NCI-H774 (cell line): ENCODE data around the gene UXS1.

Source experiments
- DNase-seq: peaks from one replicate; lab custom pipeline; 2025; lab: John Stamatoyannopoulos, UW

Gene UXS1

DNA sequence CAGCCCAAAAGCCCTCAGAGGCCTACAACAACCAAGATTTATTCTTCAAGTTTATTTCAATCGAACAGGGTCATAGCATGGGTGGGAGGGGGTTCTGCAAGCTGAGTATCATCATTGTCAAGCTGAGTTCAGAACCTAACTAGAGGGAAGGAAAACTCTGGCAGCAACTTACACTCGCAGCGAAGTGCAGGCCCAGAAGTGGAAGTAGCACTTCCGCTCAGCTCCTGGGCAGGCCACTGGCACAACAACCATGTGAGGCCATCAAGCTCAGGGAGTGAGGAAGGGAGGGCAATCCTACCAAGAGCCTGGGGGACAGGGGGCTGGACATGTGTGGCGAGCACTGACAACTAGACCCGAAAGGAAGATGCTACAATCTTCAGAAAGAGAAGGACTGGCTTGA lies 4.8 kb downstream of the UXS1 start:
- no peak for DNase-seq

DNA sequence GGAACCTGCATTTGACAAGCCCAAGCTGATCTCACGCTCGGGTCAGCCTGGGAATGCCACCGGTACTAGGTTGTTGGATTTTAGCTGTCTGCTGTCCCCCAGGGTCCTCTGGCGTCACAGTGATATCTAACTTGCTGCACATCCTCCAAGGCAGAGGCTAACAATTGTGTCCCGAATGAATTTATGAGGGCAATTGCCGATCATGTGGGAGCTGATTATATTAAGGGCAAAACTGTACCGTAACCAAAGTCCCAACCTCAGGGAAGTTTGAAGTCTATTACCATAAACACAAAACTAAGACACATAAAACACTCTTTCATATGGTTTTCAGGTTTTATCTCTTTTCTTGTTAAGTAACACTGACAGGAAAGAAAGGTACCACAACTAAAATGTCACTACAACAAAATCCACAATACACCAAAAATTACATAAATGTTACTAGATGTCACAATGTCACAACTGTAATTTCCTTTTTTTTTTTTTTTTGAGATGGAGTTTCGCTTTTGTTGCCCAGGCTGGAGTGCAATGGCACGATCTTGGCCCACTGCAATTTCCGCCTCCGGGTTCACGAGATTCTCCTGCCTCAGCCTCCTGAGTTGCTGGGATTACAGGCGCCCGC lies 6.7 kb downstream of the UXS1 start:
- no peak for DNase-seq

DNA sequence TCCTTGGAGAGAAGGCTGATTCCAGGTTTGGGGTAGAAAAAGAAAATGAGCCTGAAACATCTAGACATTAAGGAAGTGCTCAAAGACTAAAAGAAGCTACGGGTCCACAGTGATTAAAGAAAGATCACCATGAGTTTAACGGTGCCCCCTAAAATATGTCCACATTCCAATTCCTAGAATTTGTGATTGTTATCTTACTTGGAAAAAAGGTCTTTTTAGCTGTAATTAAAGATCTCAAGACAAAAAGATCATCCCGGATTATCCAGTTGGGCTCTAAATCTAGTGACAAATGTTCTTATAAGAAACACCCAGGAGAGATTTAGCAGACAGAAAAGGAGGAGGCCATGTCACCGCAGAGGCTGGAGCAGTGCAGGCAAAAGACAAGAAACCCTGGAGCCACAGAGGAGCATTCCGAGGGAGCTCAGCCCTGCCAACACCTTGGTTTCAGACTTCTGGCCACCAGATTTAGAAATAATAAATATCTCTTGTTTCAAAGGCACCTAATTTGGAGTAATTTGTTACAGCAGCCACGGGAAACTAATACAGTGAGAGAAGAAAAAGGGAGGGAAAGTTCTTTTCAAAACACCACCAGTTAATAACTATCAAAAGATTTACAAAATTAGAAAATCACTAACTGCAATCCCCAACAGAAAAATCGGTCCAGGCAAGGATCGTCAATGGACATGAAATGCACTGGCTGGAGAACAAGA lies 8.5 kb downstream of the UXS1 start:
- no peak for DNase-seq

DNA sequence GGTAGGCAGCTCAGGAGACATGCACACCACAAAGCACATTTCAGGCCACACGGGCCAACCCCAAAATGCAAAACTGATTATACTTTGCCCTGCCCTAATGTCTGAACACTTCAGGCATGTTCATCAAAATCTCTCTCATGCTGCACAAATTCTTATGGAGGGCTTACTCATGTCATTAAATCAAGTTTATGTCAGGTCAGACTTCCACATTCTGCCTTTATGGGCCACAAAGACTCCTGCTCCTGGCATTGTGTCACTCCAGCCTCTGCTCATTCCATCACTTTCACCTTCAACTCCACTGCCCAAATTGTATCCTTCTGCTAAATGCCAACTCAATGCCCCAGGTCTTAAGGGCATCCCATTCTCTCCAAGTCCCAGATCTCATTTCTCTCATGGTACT lies 9.2 kb downstream of the UXS1 start:
- DNase-seq = no peak

DNA sequence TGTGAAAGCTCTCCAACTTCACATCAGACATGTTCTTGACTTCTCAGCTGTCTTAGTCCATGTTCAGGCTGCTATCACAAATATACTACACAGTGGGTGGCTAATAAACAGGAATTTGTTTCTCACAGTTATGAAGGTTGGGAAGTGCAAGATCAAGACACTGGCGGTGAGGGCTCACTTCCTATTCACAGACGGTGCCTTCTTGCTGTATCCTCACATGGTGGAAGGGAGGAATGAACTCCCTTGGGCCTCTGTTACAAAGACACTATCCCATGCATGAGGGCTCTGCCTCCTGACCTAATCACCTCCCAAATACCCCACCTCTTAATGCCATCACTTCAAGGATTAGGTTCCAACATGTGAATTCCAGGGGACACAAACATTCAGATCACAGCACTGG lies 9.7 kb downstream of the UXS1 start:
- DNase-seq = no peak

DNA sequence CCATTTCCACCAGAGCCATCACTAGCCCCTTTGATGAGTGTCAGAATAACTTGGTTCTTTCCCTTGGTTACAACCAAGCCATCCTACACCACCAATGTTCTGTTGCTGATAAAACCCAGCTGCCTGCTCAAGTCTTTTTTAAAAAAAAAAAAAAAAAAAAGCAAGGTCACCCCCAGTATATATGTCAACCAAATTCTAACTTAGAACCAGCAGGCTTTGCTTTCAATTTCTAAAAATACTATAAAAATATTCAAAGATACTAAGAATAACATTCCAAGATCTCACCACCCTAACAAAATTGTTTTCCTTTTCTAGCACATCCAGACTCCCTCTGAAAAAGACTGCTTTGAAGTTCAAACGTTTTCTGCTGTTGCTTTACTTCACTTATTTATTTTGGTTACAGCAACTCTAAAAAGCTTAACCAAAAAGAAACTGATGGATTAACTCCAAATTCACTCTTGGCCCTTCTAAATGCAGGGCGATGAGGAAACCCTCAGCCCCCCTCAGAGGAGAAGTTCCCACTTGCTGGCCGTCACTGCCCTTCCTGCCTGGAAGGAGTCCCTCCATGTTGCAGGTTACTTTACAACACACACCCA lies 10.9 kb downstream of the UXS1 start:
- DNase-seq = no peak

DNA sequence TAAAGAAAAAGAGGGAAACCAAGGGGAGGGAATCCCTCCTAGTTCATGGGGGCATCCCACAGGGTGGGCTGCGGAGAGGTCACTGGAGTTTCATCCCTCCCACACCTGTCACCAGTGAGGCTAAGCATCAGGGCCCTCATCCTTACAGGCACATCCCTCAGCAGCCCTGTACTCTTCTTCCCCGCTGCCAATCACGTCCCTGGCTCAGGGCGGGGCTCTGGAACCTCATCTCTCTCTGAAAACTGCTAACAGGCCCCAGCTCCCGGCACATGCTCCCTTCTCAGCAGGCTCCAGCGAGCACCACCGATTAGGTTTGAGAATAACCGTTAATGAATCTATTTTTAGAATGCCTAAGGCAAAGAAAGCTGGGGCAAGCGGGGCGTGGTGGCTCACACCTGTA lies 13.0 kb downstream of the UXS1 start:
- no peak for DNase-seq

DNA sequence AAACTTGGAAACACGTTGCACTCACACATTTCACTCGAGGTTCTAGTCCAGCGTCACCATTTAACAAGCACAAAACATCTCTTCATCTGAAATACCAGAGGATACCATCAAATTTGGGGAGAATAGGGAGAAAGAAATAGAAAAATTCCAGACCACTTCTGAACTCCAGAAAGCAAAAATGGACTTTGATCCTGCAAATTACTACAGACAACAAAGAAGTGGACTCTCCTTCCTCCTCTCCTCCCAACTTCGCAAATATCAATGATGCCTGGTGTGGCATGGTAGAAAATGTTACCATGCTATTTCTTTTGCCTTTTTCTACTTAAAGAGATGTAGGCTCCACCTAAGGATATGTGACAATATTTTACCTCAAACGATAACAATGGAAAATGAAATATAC lies 13.5 kb downstream of the UXS1 start:
- DNase-seq = no peak

DNA sequence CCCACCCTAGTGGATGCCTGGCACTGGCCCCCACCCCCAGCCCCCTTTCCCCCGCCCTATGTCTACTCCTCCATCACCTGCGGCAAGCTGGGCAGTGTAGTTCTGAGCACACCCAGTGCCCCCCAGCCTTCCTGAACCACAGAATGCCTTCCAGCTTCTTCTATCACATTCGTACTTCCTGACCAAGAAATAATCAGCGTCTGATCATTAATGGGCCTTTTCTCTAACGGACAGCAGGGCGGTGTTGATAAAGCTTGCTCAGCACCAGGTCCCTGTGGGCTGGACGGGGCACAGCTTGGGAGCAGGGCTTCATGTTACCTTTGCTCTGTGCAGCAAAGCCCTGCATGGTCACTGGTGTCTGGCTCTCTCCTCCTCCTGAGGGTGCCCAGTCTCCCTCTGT lies 15.4 kb downstream of the UXS1 start:
- DNase-seq = no peak

DNA sequence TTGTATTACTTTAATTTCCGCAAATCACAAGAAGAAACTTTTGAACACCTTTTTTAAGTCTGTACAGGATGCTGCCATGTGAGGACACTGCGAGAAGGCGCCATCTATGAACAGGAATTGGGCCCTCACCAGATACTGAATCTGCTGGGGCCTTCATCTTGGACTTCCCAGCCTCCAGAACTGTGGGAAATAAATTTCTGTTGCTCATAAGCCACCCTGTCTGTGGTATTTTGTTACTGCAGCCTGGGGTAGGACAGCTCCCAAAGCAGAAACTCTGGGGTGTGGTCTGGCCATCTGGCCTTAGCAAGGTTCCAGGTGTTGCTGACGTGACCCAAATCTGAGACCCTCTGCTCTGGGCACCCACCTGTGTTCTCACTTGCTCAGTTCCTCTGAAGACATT lies 16.5 kb downstream of the UXS1 start:
- no peak for DNase-seq

DNA sequence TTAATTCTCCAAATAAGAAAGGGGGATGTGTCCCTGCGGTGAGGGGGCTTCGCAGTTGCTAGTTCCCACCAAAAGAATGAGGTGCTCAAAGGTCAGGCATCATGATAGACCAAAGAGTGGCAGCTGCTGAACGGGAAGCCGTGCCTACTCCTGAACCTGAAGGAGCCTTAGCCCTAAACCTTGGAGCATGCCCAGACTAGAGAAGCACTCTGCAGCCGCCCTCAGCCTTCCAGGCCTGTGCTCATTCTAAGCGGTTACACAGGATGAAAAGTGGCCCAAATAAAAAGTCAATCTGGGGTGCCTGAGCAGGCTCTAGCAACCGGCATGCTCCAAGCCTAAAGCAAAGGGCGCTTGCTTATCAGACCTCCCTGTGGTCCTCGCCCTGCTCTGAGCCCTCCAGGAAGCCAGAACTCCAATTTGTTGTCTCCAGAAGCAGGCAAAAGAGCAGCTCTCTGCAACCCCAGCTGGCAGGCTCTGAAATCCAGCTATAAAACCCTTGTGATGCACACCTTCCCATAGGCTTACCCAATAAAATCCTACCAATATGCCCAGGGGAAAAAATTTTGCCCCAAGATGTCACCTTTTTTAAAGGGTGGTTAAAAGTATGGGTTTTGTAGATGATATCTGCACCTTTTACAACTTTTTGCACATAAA lies 17.5 kb downstream of the UXS1 start:
- no peak for DNase-seq

DNA sequence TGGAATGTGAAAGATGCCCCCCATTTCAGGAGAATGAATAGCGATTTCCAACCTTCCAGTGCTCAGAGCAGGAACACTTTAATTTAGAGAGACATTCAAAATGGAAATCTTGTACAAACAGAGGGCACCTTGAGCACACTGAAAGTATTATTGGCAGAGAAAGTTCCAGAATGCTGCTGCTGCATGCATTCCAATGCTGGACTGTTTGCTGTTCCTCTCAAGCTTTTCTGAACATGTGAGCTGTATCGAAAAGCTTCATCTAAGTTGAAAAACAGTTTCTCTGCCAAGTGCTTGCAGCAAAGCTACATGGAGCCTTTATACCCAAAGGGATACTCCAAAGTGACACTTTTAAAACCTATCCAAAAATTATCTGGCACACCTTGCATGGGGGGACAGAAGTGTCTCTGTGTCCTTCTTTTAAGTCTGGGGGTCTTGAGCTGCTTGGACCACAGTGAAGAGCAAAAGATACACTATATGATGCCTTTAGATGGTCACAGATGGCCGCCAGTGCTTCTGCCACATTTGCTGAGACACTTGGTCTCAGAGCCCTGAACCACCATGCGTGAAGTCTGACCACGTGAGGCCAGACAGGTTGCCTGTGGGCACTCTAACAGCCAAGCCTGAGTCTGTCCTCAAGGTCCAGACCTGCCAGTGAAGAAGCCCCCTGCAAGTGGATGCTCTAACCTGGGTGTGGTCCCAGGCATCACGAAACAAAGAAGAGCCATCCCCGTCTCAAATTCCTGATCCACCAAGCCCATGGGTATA lies 18.8 kb downstream of the UXS1 start:
- no peak for DNase-seq

DNA sequence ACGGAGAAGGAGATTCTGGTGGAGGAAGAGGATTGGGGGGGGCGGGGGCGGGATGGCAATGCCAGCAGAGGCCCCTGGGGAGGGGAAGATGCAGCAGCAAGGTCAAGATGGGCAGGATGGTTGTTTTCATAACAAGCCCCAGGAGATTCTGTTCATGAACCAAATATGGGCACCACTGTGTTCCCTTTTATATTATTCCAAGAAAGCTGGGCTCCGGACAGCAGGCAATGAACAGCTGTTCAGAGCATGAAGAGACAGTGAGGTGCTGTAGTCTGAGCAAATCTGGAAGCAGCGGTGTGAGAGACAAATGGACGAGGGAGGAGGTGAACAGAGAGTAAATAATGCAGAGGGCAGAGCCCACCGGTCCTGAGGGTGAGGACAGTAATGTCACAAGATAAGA lies 20.0 kb downstream of the UXS1 start:
- no peak for DNase-seq

DNA sequence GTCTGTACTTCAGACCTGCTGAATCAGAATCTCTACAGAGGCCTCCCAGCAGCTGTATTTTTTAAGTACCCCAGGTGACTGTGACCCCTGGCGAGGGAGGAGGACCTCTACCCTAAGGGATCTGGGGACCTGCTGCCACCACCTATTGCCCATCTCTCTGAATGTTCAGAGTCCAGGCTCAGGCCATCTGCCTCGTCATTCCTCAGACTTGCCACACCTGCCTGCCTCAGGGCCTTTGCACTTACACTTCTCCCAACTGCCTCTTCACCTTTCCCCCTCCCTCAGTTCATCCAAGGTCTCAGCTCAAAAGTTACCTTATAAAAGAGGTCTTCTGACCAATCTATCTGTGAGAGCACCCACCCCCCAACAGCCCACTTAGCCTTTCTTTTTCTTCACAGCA lies 21.5 kb downstream of the UXS1 start:
- no peak for DNase-seq

DNA sequence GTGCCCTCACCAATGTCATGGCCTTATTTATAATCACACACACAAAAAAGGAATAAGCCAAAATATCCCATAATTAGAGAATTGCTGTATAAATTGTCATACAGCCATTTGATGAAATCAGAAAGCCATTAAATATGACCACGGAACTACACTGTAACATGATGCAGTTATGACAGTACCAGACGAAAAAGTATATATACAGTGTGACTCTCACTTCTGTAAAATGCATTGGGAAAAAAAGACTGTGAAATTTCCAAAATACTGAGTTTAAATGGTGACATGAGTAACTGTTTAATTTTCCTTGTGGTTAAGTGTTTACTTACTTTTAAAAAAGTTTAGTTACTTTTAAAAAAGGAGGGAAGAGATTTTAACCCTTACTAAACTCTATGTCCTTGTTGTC lies 25.4 kb downstream of the UXS1 start:
- no peak for DNase-seq

DNA sequence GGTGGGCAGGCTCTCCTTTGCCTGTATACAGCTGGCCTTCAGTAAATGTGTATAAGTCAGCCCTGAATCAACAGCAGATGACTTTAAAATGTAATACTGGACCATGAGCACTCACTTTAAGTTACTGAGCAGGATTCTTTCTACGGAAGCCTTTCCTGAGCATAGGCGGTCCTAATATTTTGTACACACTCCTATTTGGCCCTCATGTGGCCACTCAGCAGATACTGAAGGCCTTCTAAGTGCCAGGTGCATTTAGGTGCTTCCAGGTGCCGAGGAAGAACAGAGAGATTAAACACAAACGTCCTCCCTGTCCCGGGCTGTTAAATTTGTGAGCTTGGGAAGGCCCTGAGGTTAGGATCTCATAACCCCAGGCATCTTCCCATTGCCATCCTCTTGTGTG lies 27.0 kb downstream of the UXS1 start:
- DNase-seq = no peak

DNA sequence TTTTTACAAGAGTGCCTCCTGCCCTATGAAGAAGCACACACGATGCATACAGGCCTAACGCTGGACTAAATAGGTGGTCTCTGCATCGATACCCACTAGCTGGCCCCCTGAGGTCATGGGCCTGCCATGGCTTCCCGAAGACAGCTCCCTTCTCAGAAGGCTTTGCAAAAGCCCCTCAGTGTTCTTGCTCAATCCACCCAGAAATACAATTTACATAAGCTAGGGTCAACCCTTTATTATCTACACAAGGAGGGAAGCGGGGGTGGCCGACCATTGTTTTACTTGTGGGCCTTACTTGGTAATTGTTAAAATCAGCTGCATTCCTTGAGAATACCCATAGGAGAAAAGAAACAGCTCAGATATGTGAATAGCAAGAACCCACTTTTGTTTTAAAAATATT lies 28.5 kb downstream of the UXS1 start:
- no peak for DNase-seq

DNA sequence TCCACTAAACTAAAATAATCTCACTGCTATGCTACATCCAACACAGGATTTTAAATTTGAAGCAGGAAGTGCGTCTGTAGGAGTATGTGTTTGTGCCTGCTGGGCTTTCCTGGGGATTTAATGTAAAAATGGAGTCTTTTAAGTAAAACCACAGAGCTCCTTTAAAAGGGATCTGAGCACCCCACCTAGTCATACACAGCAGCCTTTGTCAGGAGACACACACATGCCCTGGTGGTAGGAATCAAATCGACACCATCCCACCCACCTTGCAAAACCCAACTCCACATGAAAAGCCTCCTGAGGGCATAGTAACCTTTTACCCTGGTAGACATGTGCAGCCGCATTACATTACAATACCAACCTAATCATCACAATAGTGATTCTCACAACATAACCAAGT lies 29.1 kb downstream of the UXS1 start:
- DNase-seq = no peak

DNA sequence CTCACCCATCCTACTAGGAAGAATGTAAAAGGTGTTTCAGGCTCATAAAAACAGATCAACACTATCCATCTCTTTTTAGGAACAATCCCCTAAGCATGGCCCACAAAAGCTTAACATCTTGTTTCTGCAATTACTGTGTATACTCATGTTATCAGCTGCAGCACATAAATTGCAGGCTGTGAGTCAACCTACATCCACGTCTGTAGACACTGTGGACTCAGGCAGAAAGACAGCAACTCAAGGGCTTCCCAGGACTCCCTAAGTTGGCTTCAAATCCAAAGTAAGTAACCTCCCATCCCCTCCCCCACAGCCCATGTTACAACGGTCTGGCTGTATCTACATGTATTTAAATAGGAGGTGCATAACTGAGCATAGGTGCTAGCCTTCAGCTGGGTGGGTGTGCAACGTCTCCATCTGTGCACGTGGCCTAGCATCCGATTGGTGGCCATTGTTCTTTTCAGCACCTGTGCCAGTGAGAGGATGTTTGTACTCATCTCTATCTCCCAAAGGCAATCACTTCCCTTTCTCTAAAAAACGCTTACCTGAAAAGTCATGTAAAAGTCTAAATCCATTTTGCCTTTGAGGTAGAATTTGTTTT lies 30.1 kb downstream of the UXS1 start:
- peak; percentile 7 for DNase-seq

DNA sequence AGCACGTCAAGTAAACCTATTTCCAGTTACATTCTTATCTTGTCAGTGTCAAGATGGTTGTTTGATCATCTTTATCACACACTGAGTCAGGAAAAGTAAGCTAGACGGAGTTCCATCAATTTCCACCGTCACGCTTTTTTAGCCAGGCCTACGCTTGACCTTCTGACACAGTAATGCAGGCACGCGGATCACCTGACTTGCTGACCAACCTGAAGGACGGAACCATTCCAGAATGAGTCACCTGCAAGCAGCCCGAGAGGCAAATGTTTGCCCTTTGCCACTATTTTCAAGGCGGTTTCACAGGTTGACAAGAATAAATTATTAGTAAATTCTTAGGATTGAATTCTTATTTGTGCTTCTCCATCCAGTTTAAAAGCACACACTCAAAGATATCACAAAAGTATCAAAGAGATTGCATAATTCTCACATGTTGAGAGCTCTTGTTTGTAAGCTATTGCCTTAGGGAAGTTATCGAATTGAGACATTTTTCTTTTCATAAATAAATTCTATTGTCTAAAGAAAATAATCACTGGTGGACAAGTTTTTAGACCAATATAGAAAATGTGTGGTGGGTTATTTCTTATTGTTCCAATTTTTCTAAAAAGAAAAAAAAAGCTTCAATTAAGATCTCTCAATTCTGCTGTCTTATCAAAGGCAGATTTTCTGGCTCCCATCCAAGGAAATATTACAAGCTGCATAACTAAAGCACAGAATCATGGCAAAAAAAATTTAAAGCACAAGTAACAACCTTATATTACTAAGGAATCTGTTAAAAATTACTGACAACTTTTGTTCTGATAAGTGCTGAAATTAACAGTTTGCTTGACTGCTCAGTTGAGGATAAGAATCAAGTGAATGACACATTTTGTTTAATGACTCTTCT lies 31.9 kb downstream of the UXS1 start:
- no peak for DNase-seq

DNA sequence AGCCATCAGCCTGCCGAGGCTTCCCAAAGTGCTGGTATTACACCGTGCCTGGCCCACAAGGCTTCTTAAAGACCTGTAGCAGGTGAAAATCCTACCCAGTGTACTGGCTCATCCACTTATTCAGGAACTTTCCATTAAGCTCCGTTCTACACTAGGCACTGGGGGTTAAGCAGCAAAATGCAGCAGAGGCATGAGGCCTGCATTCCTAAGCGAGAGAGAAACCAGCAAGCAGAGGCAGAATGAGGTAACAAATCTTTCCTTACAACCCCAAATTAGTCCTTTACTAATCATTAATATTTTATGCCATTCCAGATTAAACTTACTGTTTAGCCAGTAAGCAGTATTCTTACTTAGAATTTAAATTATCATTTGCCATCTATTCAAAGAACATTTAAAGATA lies 32.8 kb downstream of the UXS1 start:
- DNase-seq = no peak
